ENCODE measurements around the gene SERPINB7.

- TF ChIP-seq, protein P1, sequence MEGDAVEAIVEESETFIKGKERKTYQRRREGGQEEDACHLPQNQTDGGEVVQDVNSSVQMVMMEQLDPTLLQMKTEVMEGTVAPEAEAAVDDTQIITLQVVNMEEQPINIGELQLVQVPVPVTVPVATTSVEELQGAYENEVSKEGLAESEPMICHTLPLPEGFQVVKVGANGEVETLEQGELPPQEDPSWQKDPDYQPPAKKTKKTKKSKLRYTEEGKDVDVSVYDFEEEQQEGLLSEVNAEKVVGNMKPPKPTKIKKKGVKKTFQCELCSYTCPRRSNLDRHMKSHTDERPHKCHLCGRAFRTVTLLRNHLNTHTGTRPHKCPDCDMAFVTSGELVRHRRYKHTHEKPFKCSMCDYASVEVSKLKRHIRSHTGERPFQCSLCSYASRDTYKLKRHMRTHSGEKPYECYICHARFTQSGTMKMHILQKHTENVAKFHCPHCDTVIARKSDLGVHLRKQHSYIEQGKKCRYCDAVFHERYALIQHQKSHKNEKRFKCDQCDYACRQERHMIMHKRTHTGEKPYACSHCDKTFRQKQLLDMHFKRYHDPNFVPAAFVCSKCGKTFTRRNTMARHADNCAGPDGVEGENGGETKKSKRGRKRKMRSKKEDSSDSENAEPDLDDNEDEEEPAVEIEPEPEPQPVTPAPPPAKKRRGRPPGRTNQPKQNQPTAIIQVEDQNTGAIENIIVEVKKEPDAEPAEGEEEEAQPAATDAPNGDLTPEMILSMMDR (IDR thresholded peaks at IDR 0.05 in 2 of 3, conservative IDR thresholded peaks at IDR 0.05 in 1 of 3; ENCODE audit: control insufficient read depth in 2 of 3, extremely low read depth in 1 of 3, insufficient read depth in 1 of 3, low read depth in 3 of 3, low read length in 3 of 3) = no peak
- TF ChIP-seq E2F8 (IDR thresholded peaks at IDR 0.05; ENCODE audit: low read depth, partially characterized antibody) = no peak
Observed at GRCh38 chr18:63836456-63836855, 61.2 kb downstream of the SERPINB7 start.
